Smooth muscle cell (in vitro differentiated cells): ENCODE data around the gene CCSER1. TPM values are rescaled to one million over a fixed set of nuclear protein-coding genes. Genes with fewer than 3 reads are reported as not detected.

Experiments used
- DNase-seq: peaks from one replicate; lab custom pipeline; 2025; ENCODE audit not compliant: unreplicated experiment; lab: John Stamatoyannopoulos, UW
- H2AFZ ChIP-seq: fragments of 200-600 bp; sonication (generic); 2 replicates; pipeline ENCODE4 v1.6.0; 2016; ENCODE audit warnings: antibody characterized with exemption, low read depth, mild to moderate bottlenecking
- H3F3A ChIP-seq: fragments of 200-600 bp; sonication (generic); 2 replicates; pipeline ENCODE4 v1.6.0; 2017; ENCODE audit warnings: antibody characterized with exemption, low read depth
- H3K27ac ChIP-seq: fragments of 200-600 bp; sonication (generic); 2 replicates; pipeline ENCODE4 v1.5.1; 2016; ENCODE audit warnings: low read depth, mild to moderate bottlenecking
- H3K27me3 ChIP-seq: fragments of 200-600 bp; sonication (generic); 2 replicates; pipeline ENCODE4 v1.6.1; 2016; ENCODE audit warnings: low read depth, mild to moderate bottlenecking
- H3K36me3 ChIP-seq: fragments of 200-600 bp; sonication (generic); 2 replicates; pipeline ENCODE4 v1.5.1; 2016; ENCODE audit warnings: low read depth
- H3K4me1 ChIP-seq: fragments of 200-600 bp; sonication (generic); 2 replicates; pipeline ENCODE4 v1.5.1; 2016; ENCODE audit warnings: low read depth
- H3K4me2 ChIP-seq: fragments of 200-600 bp; sonication (generic); 2 replicates; pipeline ENCODE4 v1.6.0; 2016; ENCODE audit warnings: mild to moderate bottlenecking
- H3K4me3 ChIP-seq: fragments of 200-600 bp; sonication (generic); 2 replicates; pipeline ENCODE4 v1.5.1; 2016; ENCODE audit warnings: mild to moderate bottlenecking
- H3K79me2 ChIP-seq: fragments of 200-600 bp; sonication (generic); 2 replicates; pipeline ENCODE4 v1.6.0; 2016; ENCODE audit warnings: low read depth, mild to moderate bottlenecking
- H3K9ac ChIP-seq: fragments of 200-600 bp; sonication (generic); 2 replicates; pipeline ENCODE4 v1.6.0; 2016; ENCODE audit warnings: low read depth
- H3K9me3 ChIP-seq: fragments of 200-600 bp; sonication (generic); replicated peaks from 2 replicates; pipeline ENCODE4 v1.5.1; 2016; ENCODE audit warnings: low read depth
- H4K20me1 ChIP-seq: fragments of 200-600 bp; sonication (generic); 2 replicates; pipeline ENCODE4 v1.6.0; 2016; ENCODE audit warnings: low read depth
- WGBS: methylation state at CpG from one replicate; pipeline ENCODE4 v1.1.7; 2016; ENCODE audit warnings: low lambda C conversion rate; 5-methylcytosine and 5-hydroxymethylcytosine counted together
- polyA plus RNA-seq: library from polyadenylated mRNA; unstranded; fragments of >200 nt; fragmentation: Nextera tagmentation; extraction: Ambion mirVana; gene quantifications from 2 replicates; pipeline ENCODE4 v1.2.1, GENCODE V29; 2016
- total RNA-seq: library from RNA; depleted of rRNA; stranded (reverse); fragments of >200 nt; gene quantifications from 2 replicates; pipeline ENCODE4 v1.2.3, GENCODE V29; 2014
- TF ChIP-seq, protein P1 (sequence below): fragments of 200-600 bp; sonication (generic); IDR thresholded peaks from 2 replicates; pipeline ENCODE4 v1.5.1; 2017; ENCODE audit warnings: borderline replicate concordance, mild to moderate bottlenecking, antibody characterized with exemption; ENCODE audit not compliant: insufficient read depth, poor library complexity, severe bottlenecking

Gene CCSER1
- total and polyA plus RNA-seq, 2 experiments from 2014 or later: 0.76 TPM; not detected in 1

GRCh38 chr4:90733211-90733610 is 606.0 kb downstream of the CCSER1 start:
- TF ChIP-seq, protein P1, sequence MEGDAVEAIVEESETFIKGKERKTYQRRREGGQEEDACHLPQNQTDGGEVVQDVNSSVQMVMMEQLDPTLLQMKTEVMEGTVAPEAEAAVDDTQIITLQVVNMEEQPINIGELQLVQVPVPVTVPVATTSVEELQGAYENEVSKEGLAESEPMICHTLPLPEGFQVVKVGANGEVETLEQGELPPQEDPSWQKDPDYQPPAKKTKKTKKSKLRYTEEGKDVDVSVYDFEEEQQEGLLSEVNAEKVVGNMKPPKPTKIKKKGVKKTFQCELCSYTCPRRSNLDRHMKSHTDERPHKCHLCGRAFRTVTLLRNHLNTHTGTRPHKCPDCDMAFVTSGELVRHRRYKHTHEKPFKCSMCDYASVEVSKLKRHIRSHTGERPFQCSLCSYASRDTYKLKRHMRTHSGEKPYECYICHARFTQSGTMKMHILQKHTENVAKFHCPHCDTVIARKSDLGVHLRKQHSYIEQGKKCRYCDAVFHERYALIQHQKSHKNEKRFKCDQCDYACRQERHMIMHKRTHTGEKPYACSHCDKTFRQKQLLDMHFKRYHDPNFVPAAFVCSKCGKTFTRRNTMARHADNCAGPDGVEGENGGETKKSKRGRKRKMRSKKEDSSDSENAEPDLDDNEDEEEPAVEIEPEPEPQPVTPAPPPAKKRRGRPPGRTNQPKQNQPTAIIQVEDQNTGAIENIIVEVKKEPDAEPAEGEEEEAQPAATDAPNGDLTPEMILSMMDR: no peak
- no peak overlapping the region for H3K4me3 ChIP-seq
- H3F3A ChIP-seq: no peaks in the 10 kb centered on the region
- no peak overlapping the region for H3K4me2 ChIP-seq
- H3K79me2 ChIP-seq: no peaks in the 10 kb centered on the region
- H3K9ac ChIP-seq: no peak overlapping the region
- no peak for DNase-seq
- no peak overlapping the region for H3K27ac ChIP-seq
- H3K4me1 ChIP-seq: no peaks in the 10 kb centered on the region
- WGBS: 83% methylated on average over 1 of the region's 1 CpG
- no peaks in the 10 kb centered on the region for H3K9me3 ChIP-seq
- no peak overlapping the region for H2AFZ ChIP-seq
- H3K36me3 ChIP-seq: no peaks in the 10 kb centered on the region
- H4K20me1 ChIP-seq: no peaks in the 10 kb centered on the region
- no peaks in the 10 kb centered on the region for H3K27me3 ChIP-seq

- Histone ChIP-seq H3F3A (no peaks in the 10 kb centered on the region), H2AFZ (no peak overlapping the region), H3K36me3 (no peaks in the 10 kb centered on the region), H3K9me3 (no peaks in the 10 kb centered on the region), H3K4me2 (no peak overlapping the region), H3K79me2 (no peaks in the 10 kb centered on the region), H3K27me3 (no peaks in the 10 kb centered on the region), H3K9ac (no peak overlapping the region), H3K27ac (no peak overlapping the region), H4K20me1 (no peaks in the 10 kb centered on the region), H3K4me1 (no peaks in the 10 kb centered on the region), H3K4me3 (no peak overlapping the region)
- DNase-seq: no peak
- TF ChIP-seq, protein P1: no peak
- 92% methylated on average over 4 of the region's 4 CpGs for WGBS
Observed at GRCh38 chr4:90745176-90745575, 618.0 kb downstream of the CCSER1 start.

DNA sequence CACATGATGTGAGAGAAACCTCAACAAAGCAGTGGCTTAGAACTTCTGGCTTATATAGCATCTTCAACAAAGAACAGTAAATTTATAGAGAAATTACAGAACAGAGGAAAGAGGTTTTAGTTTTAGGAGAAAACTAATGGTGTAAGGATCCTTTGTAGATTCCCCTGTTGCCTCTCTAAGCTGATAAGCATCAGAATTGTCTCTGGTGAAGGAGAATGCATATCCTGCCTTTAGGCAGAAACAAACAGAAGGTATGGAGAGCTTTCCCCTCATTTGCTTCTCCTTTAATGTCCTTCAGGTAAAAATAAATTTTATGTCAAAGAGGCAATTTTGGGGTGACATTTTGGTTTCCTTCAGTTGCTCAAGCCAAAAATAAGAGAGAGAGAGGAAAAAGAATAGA is 625.9 kb downstream of the CCSER1 start:
- no peak overlapping the region for H3K4me3 ChIP-seq
- no peaks in the 10 kb centered on the region for H4K20me1 ChIP-seq
- H3K79me2 ChIP-seq: no peaks in the 10 kb centered on the region
- no peaks in the 10 kb centered on the region for H3F3A ChIP-seq
- H3K36me3 ChIP-seq: no peaks in the 10 kb centered on the region
- no peak for DNase-seq
- TF ChIP-seq, protein P1: no peak
- H3K4me1 ChIP-seq: no peaks in the 10 kb centered on the region
- no peak overlapping the region for H3K9ac ChIP-seq
- H2AFZ ChIP-seq: no peak overlapping the region
- H3K4me2 ChIP-seq: no peak overlapping the region
- no peaks in the 10 kb centered on the region for H3K9me3 ChIP-seq
- no peaks in the 10 kb centered on the region for H3K27me3 ChIP-seq
- H3K27ac ChIP-seq: no peak overlapping the region

DNA sequence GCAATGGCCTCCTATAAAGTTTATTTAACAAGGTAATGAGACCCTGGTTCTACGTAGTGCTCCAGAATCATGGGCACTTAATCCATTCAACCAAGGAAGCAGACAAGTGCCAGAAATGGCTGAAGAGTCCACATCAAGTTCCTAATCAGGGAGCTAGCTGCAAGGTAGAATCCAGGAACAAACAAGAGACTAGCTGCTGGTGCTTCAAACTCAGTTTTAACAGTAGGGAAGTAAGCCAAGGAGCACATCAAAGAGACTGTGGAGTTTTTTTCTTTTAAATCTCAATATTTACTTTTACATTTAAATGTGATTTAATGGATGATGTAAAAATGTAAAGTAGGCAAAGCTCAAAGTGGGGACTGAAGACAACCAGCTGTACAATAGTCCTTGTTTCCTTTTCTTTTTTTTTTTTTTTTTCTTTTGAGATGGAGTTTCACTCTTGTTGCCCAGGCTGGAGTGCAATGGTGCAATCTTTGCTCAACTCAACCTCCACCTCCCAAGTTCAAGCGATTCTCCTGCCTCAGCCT is 630.4 kb downstream of the CCSER1 start:
- H4K20me1 ChIP-seq: no peaks in the 10 kb centered on the region
- H3K27me3 ChIP-seq: no peaks in the 10 kb centered on the region
- H3K4me3 ChIP-seq: no peak overlapping the region
- no peaks in the 10 kb centered on the region for H3K36me3 ChIP-seq
- H3F3A ChIP-seq: no peaks in the 10 kb centered on the region
- H3K4me1 ChIP-seq: no peaks in the 10 kb centered on the region
- H3K9ac ChIP-seq: no peak overlapping the region
- no peak overlapping the region for H3K4me2 ChIP-seq
- TF ChIP-seq, protein P1: no peak
- WGBS: 93% methylated on average over 2 of the region's 2 CpGs
- H3K79me2 ChIP-seq: no peaks in the 10 kb centered on the region
- no peak for DNase-seq
- no peak overlapping the region for H2AFZ ChIP-seq
- no peaks in the 10 kb centered on the region for H3K9me3 ChIP-seq
- H3K27ac ChIP-seq: no peak overlapping the region
